Measurements from ENCODE around the gene CLCN1.

GRCh38 chr7:143320620-143321019 lies 4.7 kb downstream of the CLCN1 start:
- TF ChIP-seq SP1 (IDR thresholded peaks at IDR 0.05; ENCODE audit: low read depth, low read length) (no peak), CTCF (IDR thresholded peaks at IDR 0.05; ENCODE audit: control extremely low read depth in 1 of 3, insufficient read depth in 1 of 3, low read depth in 1 of 3, low read length in 3 of 3) (no peak), ZNF274 (IDR thresholded peaks at IDR 0.05; ENCODE audit: borderline replicate concordance, extremely low read depth, low read length) (no peak), SIN3A (conservative IDR thresholded peaks at IDR 0.05 in 1 of 2, IDR thresholded peaks at IDR 0.05 in 1 of 2; ENCODE audit: low read depth in 1 of 2, low read length in 2 of 2) (no peak), TAF7 (optimal IDR thresholded peaks at IDR 0.05; ENCODE audit: borderline replicate concordance, low read depth, low read length) (no peak), POLR2A (IDR thresholded peaks at IDR 0.05; ENCODE audit: control extremely low read depth in 1 of 2, low read depth in 2 of 2, low read length in 2 of 2) (no peak), ATF3 (IDR thresholded peaks at IDR 0.05; ENCODE audit: insufficient read depth, low read depth, low read length) (no peak), KDM1A (IDR thresholded peaks at IDR 0.05; ENCODE audit: borderline replicate concordance, low read length) (no peak), HDAC2 (IDR thresholded peaks at IDR 0.05; ENCODE audit: borderline replicate concordance in 1 of 2, low read depth in 2 of 2, low read length in 2 of 2) (no peak), RAD21 (IDR thresholded peaks at IDR 0.05 in 1 of 2, conservative IDR thresholded peaks at IDR 0.05 in 1 of 2; ENCODE audit: low read depth in 2 of 2, low read length in 2 of 2) (no peak), RBBP5 (IDR thresholded peaks at IDR 0.05; ENCODE audit: borderline replicate concordance, low read depth, low read length) (no peak), TAF1 (IDR thresholded peaks at IDR 0.05; ENCODE audit: low read depth, low read length) (no peak), RFX5 (IDR thresholded peaks at IDR 0.05; ENCODE audit: borderline replicate concordance, low read depth, low read length) (no peak), EP300 (IDR thresholded peaks at IDR 0.05; ENCODE audit: borderline replicate concordance in 1 of 2, low read depth in 2 of 2, low read length in 2 of 2) (no peak)
